HEK293 (cell line): ENCODE results near the gene NDN.
"Not testable (repeated sequence)": the region's sequence is repeated elsewhere in the genome, so short reads cannot be mapped to it uniquely, and the experiment has no call there.

Source experiments
- CTCF ChIA-PET: fragments of 350-600 bp; formaldehyde crosslinking; extraction: SDS; loops from one replicate; lab custom pipeline; 2021; ENCODE audit warnings: antibody characterized with exemption; lab: Yijun Ruan, JAX
- POLR2A ChIA-PET: fragments of 300-600 bp; formaldehyde crosslinking; extraction: SDS; loops from one replicate; lab custom pipeline; 2020; ENCODE audit warnings: antibody characterized with exemption, inconsistent platforms; lab: Yijun Ruan, JAX
- H3K27ac ChIP-seq: fragments of 200-500 bp; sonication (Bioruptor generic); 2 replicates; pipeline ENCODE4 v1.5.1; 2014; ENCODE audit warnings: low read depth, low read length, control low read depth, inconsistent platforms; ENCODE audit errors: extremely low read depth
- H3K36me3 ChIP-seq, 2 experiments: fragments of 200-500 bp in 1 of 2; sonication (Bioruptor generic) in 1 of 2; 1 replicate in 1 of 2; 2 replicates in 1 of 2; pipeline ENCODE4 v1.5.1; 2014 to 2017; ENCODE audit warnings: inconsistent platforms in 2 of 2, low read length in 2 of 2; ENCODE audit not compliant: control insufficient read depth in 2 of 2, insufficient read depth in 1 of 2
- H3K4me1 ChIP-seq: fragments of 200-500 bp; sonication (Bioruptor generic); 2 replicates; pipeline ENCODE4 v1.5.1; 2014; ENCODE audit warnings: mild to moderate bottlenecking, low read length, inconsistent platforms; ENCODE audit not compliant: control insufficient read depth, insufficient read depth
- H3K4me3 ChIP-seq: 2 replicates; pipeline ENCODE4 v1.5.1; 2011; ENCODE audit warnings: low read depth, mild to moderate bottlenecking, control low read depth, low read length, moderate library complexity
- H3K9me3 ChIP-seq: fragments of 200-500 bp; sonication (Bioruptor generic); 2 replicates; pipeline ENCODE4 v1.5.1; 2014; ENCODE audit warnings: low read depth, low read length, inconsistent platforms; ENCODE audit not compliant: control insufficient read depth, insufficient read depth
- ELK4 ChIP-seq: IDR thresholded peaks from 2 replicates; pipeline ENCODE4 v1.6.1; 2011; ENCODE audit warnings: mild to moderate bottlenecking, low read depth, low read length, borderline replicate concordance
- FEZF1 ChIP-seq: fragments of 450-650 bp; formaldehyde crosslinking; IDR thresholded peaks from 2 replicates; pipeline ENCODE4 v1.5.1; 2016; ENCODE audit warnings: missing biosample characterization, missing genetic modification characterization
- PRDM10 ChIP-seq: fragments of 450-650 bp; formaldehyde crosslinking; IDR thresholded peaks from 2 replicates; pipeline ENCODE4 v1.5.1; 2016; ENCODE audit warnings: missing biosample characterization, missing genetic modification characterization
- WT1 ChIP-seq: fragments of 450-650 bp; formaldehyde crosslinking; IDR thresholded peaks from 2 replicates; pipeline ENCODE4 v1.5.1; 2016; ENCODE audit warnings: missing biosample characterization, missing genetic modification characterization
- ZFHX2 ChIP-seq: fragments of 450-650 bp; formaldehyde crosslinking; conservative IDR thresholded peaks from 2 replicates; pipeline ENCODE4 v1.5.1; 2016; ENCODE audit warnings: missing biosample characterization, missing genetic modification characterization
- ZFP41 ChIP-seq: fragments of 450-650 bp; formaldehyde crosslinking; IDR thresholded peaks from 2 replicates; pipeline ENCODE4 v1.5.1; 2016; ENCODE audit warnings: missing biosample characterization, missing genetic modification characterization, borderline replicate concordance
- ZFP69B ChIP-seq: fragments of 450-650 bp; formaldehyde crosslinking; IDR thresholded peaks from 2 replicates; pipeline ENCODE4 v1.5.1; 2016; ENCODE audit warnings: missing biosample characterization, missing genetic modification characterization
- ZNF140 ChIP-seq: fragments of 450-650 bp; formaldehyde crosslinking; IDR thresholded peaks from 2 replicates; pipeline ENCODE4 v1.5.1; 2016; ENCODE audit warnings: missing biosample characterization, missing genetic modification characterization
- ZNF280C ChIP-seq: fragments of 450-650 bp; formaldehyde crosslinking; IDR thresholded peaks from 2 replicates; pipeline ENCODE4 v1.5.1; 2016; ENCODE audit warnings: missing biosample characterization, missing genetic modification characterization
- ZNF513 ChIP-seq: fragments of 450-650 bp; IDR thresholded peaks from 2 replicates; pipeline ENCODE4 v1.5.1; 2018; ENCODE audit warnings: missing biosample characterization, missing genetic modification characterization
- ZNF530 ChIP-seq: fragments of 450-650 bp; formaldehyde crosslinking; IDR thresholded peaks from 2 replicates; pipeline ENCODE4 v1.5.1; 2016; ENCODE audit warnings: low read depth, missing biosample characterization, missing genetic modification characterization
- ZNF549 ChIP-seq: fragments of 450-650 bp; IDR thresholded peaks from 2 replicates; pipeline ENCODE4 v1.5.1; 2018; ENCODE audit warnings: missing biosample characterization, missing genetic modification characterization, mild to moderate bottlenecking, inconsistent platforms, moderate library complexity
- ZNF639 ChIP-seq: fragments of 450-650 bp; formaldehyde crosslinking; IDR thresholded peaks from 2 replicates; pipeline ENCODE4 v1.5.1; 2016; ENCODE audit warnings: missing biosample characterization, missing genetic modification characterization
- ZNF645 ChIP-seq: fragments of 450-650 bp; formaldehyde crosslinking; IDR thresholded peaks from 2 replicates; pipeline ENCODE4; 2016; ENCODE audit warnings: missing biosample characterization, missing genetic modification characterization
- ZNF664 ChIP-seq: fragments of 450-650 bp; formaldehyde crosslinking; IDR thresholded peaks from 2 replicates; pipeline ENCODE4 v1.5.1; 2016; ENCODE audit warnings: missing biosample characterization, missing genetic modification characterization
- ZSCAN4 ChIP-seq: fragments of 450-650 bp; formaldehyde crosslinking; IDR thresholded peaks from 2 replicates; pipeline ENCODE4 v1.5.1; 2017; ENCODE audit warnings: missing biosample characterization, missing genetic modification characterization

Gene NDN

GRCh38 chr15:23734862-23735261, 47.8 kb upstream of the NDN start:
- Histone ChIP-seq H3K36me3 (no peaks in the 10 kb centered on the region), H3K4me3 (no peak overlapping the region), H3K27ac (no peak overlapping the region), H3K4me1 (no peaks in the 10 kb centered on the region), H3K9me3 (no peaks in the 10 kb centered on the region)
- POLR2A ChIA-PET, result no interaction called here
- TF ChIP-seq PRDM10 (no peak), ZFP41 (tag by site-specific recombination) (no peak), ZNF645 (tag by site-specific recombination) (no peak), ZNF549 (tag by site-specific recombination) (no peak), ZNF639 (tag by site-specific recombination) (no peak), ELK4 (no peak), ZNF513 (tag by site-specific recombination) (no peak)
- CTCF ChIA-PET, result no interaction called here

- H3K36me3 ChIP-seq, CTCF ChIA-PET, H3K4me1 ChIP-seq, H3K27ac ChIP-seq, H3K9me3 ChIP-seq, POLR2A ChIA-PET, H3K4me3 ChIP-seq: not testable (repeated sequence)
Measured at GRCh38 chr15:23713874-23714656, 27.0 kb upstream of the NDN start.

- no peak overlapping the region for H3K27ac ChIP-seq
- no peaks in the 10 kb centered on the region for H3K4me1 ChIP-seq
- no peaks in the 10 kb centered on the region for H3K9me3 ChIP-seq
- no peaks in the 10 kb centered on the region for H3K36me3 ChIP-seq
- ChIA-PET POLR2A (no interaction called here), CTCF (interaction anchor here (0.6 kb wide), 1 partner anchor 20 kb away, joined by 4 read pairs; no protein-coding TSS in a partner anchor)
- TF ChIP-seq ZFHX2, result no peak
- TF ChIP-seq ZNF280C (tag by site-specific recombination), result no peak
- TF ChIP-seq ZNF140, result no peak
- TF ChIP-seq ZNF530 (tag by site-specific recombination), result no peak
- no peak for TF ChIP-seq ZNF664
- no peak for TF ChIP-seq WT1 (tag by site-specific recombination)
- TF ChIP-seq FEZF1 (tag by site-specific recombination), result no peak
- no peak for TF ChIP-seq ZSCAN4 (tag by site-specific recombination)
- no peak for TF ChIP-seq ZFP69B
- no peak overlapping the region for H3K4me3 ChIP-seq
Measured at GRCh38 chr15:23708332-23708731, 21.2 kb upstream of the NDN start.
